ENCODE measurements around the gene NIPBL. TPM values are rescaled to one million over a fixed set of nuclear protein-coding genes. Genes with fewer than 3 reads are reported as not detected.

NIPBL gene
- total RNA-seq, 1 experiment from 2014 or later: 124 TPM

DNA sequence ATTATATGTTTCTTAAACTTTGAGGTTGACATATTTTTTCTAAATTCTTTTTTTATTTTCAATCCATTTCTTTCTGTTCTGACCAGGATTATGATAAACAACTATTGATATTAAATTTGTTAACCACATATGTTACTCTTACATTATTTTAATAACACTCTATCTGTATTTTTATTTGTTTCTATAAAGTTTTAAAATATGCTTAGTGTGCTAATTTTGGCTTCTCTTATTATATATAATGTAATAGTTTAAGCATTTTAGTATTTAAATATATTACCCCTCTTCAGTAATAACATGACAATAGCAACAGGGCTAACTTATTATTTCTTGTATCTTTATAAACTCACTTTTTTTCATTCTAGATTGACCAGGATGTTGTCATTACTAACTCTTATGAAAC lies 137.8 kb downstream of the NIPBL start:
- H3K4me2 ChIP-seq: no peak overlapping the region
- DNase-seq: no peak
- no peaks in the 10 kb centered on the region for H3K9me3 ChIP-seq (ENCODE audit: insufficient read depth, low read depth)
- POLR2A ChIA-PET (ENCODE audit: unreplicated experiment): no interaction called here
- H2AFZ ChIP-seq: no peak overlapping the region
- intact Hi-C loops (cut with micrococcal nuclease; ENCODE audit: unreplicated experiment): no loop called here
- no peaks in the 10 kb centered on the region; the same call in 1 of the 2 replicates for H4K20me1 ChIP-seq (ENCODE audit: insufficient read depth)
- H3K79me2 ChIP-seq (ENCODE audit: low read depth): no peaks in the 10 kb centered on the region
- H3F3A ChIP-seq (ENCODE audit: insufficient read depth, low read depth): peaks cover 9% of the 10 kb centered on the region; the same call in 1 of the 2 replicates
- CTCF ChIA-PET: no interaction called here
- TF ChIP-seq, protein P1, sequence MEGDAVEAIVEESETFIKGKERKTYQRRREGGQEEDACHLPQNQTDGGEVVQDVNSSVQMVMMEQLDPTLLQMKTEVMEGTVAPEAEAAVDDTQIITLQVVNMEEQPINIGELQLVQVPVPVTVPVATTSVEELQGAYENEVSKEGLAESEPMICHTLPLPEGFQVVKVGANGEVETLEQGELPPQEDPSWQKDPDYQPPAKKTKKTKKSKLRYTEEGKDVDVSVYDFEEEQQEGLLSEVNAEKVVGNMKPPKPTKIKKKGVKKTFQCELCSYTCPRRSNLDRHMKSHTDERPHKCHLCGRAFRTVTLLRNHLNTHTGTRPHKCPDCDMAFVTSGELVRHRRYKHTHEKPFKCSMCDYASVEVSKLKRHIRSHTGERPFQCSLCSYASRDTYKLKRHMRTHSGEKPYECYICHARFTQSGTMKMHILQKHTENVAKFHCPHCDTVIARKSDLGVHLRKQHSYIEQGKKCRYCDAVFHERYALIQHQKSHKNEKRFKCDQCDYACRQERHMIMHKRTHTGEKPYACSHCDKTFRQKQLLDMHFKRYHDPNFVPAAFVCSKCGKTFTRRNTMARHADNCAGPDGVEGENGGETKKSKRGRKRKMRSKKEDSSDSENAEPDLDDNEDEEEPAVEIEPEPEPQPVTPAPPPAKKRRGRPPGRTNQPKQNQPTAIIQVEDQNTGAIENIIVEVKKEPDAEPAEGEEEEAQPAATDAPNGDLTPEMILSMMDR (conservative IDR thresholded peaks at IDR 0.05): no peak
- no peak for TF ChIP-seq EZH2 (IDR thresholded peaks at IDR 0.05; ENCODE audit: low read depth)
- no peaks in the 10 kb centered on the region for H3K4me1 ChIP-seq (replicated peaks; ENCODE audit: insufficient read depth)
- no peaks in the 10 kb centered on the region for H3K27me3 ChIP-seq (ENCODE audit: insufficient read depth, low read depth)
- no peaks in the 10 kb centered on the region for H3K9me2 ChIP-seq (ENCODE audit: insufficient read depth)
- H3K36me3 ChIP-seq (ENCODE audit: low read depth): peaks cover 44% of the 10 kb centered on the region
- H3K4me3 ChIP-seq: no peak overlapping the region
- no peak overlapping the region for H3K27ac ChIP-seq
- no TSS peak for BruUV-seq (replicated peaks)

DNA sequence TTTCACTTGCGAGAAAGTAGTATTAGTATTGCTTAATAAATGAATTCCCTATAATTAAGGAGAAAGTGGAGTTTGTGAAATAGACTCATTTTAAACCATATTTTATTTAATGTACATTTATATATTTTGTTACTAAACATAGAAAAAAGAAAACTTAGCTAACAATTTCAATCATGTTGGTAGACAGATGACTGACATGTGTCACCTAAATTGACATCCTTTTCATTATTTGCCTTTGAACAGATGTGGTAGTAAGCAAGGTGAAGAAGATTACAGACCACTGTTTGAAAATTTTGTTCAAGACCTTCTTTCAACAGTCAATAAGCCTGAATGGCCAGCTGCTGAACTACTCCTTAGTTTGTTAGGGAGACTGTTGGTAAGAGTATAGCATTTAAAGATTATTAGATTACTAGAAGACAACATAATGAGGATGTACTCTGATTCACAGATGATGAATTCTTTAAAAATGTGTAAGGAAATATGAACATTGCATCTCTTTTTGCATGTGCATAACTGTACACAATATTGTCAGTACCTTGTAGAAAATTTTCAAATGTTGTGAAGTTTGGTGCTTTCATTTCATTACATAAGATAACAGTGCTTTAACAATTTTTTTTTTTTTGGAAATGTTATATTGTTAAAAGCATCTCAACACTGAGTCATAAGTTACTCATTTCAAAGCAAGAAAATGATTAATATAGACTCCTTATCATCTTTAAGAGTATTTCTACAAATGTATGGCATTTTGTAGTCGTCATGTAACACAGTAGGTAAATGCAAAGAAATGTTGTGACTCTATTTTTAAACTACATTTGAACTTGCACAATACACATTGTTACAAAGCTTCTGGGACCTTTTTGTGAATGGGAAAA lies 139.5 kb downstream of the NIPBL start:
- H3K27me3 ChIP-seq (ENCODE audit: insufficient read depth, low read depth): no peaks in the 10 kb centered on the region
- H3F3A ChIP-seq (ENCODE audit: insufficient read depth, low read depth): peaks cover 9% of the 10 kb centered on the region; the same call in 1 of the 2 replicates
- DNase-seq: no peak
- H3K27ac ChIP-seq: no peak overlapping the region
- no peak overlapping the region for H3K4me3 ChIP-seq
- no peaks in the 10 kb centered on the region for H3K9me2 ChIP-seq (ENCODE audit: insufficient read depth)
- H3K79me2 ChIP-seq (ENCODE audit: low read depth): no peaks in the 10 kb centered on the region
- peaks cover 37% of the 10 kb centered on the region for H3K36me3 ChIP-seq (ENCODE audit: low read depth)
- no peaks in the 10 kb centered on the region; the same call in 1 of the 2 replicates for H4K20me1 ChIP-seq (ENCODE audit: insufficient read depth)
- POLR2A ChIA-PET (ENCODE audit: unreplicated experiment): interaction anchor here (0.6 kb wide), 1 partner anchor 198 kb away, joined by 3 read pairs; no protein-coding TSS in a partner anchor
- CTCF ChIA-PET: no interaction called here
- H3K9me3 ChIP-seq (ENCODE audit: insufficient read depth, low read depth): no peaks in the 10 kb centered on the region
- H3K4me2 ChIP-seq: no peak overlapping the region
- H3K4me1 ChIP-seq (replicated peaks; ENCODE audit: insufficient read depth): no peaks in the 10 kb centered on the region
- no TSS peak for BruUV-seq (replicated peaks)
- TF ChIP-seq, protein P1 (conservative IDR thresholded peaks at IDR 0.05): no peak
- TF ChIP-seq EZH2 (IDR thresholded peaks at IDR 0.05; ENCODE audit: low read depth): no peak
- H2AFZ ChIP-seq: no peak overlapping the region
- intact Hi-C loops (cut with micrococcal nuclease; ENCODE audit: unreplicated experiment): loop anchor here (5.0 kb wide), 1 partner anchor 44 kb away; no protein-coding TSS in a partner anchor

DNA sequence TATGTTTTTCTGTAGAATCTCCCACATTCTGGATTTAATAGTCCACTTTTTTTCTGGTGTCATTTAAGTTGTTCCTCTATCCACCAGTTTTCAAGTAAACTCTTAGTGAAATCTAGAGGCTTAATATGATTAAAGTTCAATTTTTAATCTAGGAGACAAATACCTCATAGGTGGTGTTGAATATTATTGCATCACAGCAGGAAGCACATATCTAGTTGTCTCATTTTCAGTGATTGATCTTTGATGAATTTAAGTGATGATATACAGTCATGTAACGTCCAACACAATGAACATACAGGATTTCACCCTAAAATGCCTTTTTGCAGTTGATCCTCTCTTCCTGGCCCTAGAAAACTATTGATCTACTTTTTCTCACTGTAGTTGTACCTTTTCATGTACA lies 152.3 kb downstream of the NIPBL start:
- no peaks in the 10 kb centered on the region for H3K79me2 ChIP-seq (ENCODE audit: low read depth)
- peaks cover 57% of the 10 kb centered on the region for H3K36me3 ChIP-seq (ENCODE audit: low read depth)
- ChIA-PET POLR2A (ENCODE audit: unreplicated experiment) (no interaction called here), CTCF (no interaction called here)
- peaks cover 6% of the 10 kb centered on the region; the same call in 1 of the 2 replicates for H3F3A ChIP-seq (ENCODE audit: insufficient read depth, low read depth)
- H3K9me3 ChIP-seq (ENCODE audit: insufficient read depth, low read depth): no peaks in the 10 kb centered on the region; the same call in 1 of the 2 replicates
- no peaks in the 10 kb centered on the region for H3K4me1 ChIP-seq (replicated peaks; ENCODE audit: insufficient read depth)
- no peak overlapping the region for H2AFZ ChIP-seq
- no peak overlapping the region for H3K4me3 ChIP-seq
- TF ChIP-seq EZH2 (IDR thresholded peaks at IDR 0.05; ENCODE audit: low read depth): no peak
- TF ChIP-seq, protein P1 (conservative IDR thresholded peaks at IDR 0.05): no peak
- no peak for DNase-seq
- H3K27me3 ChIP-seq (ENCODE audit: insufficient read depth, low read depth): no peaks in the 10 kb centered on the region
- H3K27ac ChIP-seq: no peak overlapping the region
- no peak overlapping the region for H3K4me2 ChIP-seq
- H4K20me1 ChIP-seq (ENCODE audit: insufficient read depth): peaks cover 3% of the 10 kb centered on the region
- no peaks in the 10 kb centered on the region for H3K9me2 ChIP-seq (ENCODE audit: insufficient read depth)
- intact Hi-C loops (cut with micrococcal nuclease; ENCODE audit: unreplicated experiment): no loop called here
- no TSS peak for BruUV-seq (replicated peaks)
